ENCODE measurements around the gene ALK. TPM values are rescaled to one million over a fixed set of nuclear protein-coding genes. Genes with fewer than 3 reads are reported as not detected.

ALK gene
- polyA plus RNA-seq, 1 of the 3 experiments (the other 2 are of a cell fraction) = 0.30 TPM

DNA sequence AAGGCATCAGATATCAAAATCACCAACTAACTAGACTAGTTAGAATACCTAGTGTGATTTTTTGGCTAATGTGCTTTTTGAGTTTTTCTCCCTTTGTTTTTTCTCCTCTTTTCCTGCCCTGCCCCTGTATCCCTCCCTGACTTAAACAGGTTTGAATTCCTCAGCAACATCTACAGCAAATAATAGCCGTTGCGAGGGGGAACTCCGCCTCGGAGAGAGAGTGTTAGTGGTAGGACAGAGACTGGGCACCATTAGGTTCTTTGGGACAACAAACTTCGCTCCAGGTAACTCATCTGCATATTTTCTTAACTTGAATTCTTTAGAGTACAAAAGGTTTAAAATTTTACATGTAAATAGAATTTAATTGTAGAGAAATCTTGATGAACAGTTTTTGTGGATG is 761.2 kb downstream of the ALK start:
- CTCF ChIA-PET = interaction anchor here (0.7 to 1.6 kb wide), 5 partner anchors 11 to 201 kb away, joined by 3 to 4 read pairs (median 3); no protein-coding TSS in a partner anchor
- Histone ChIP-seq H3K36me3 (replicated peaks in 1 of 2; ENCODE audit: control insufficient read depth in 1 of 2, insufficient read depth in 2 of 2, low read length in 1 of 2) (peaks cover 30 to 77% of the 10 kb centered on the region in 2 experiments), H3K9me2 (no peaks in the 10 kb centered on the region)

More for the DNA sequence above, 761.2 kb downstream of the ALK start:
- TF ChIP-seq MAX (IDR thresholded peaks at IDR 0.05; ENCODE audit: low read depth) (no peak), RCOR1 (IDR thresholded peaks at IDR 0.05; ENCODE audit: low read length) (no peak), EP300 (IDR thresholded peaks at IDR 0.05; ENCODE audit: borderline replicate concordance in 1 of 2, low read depth in 1 of 2, low read length in 1 of 2) (no peak), TAF1 (IDR thresholded peaks at IDR 0.05; ENCODE audit: borderline replicate concordance, low read depth, low read length) (no peak), SIN3A (IDR thresholded peaks at IDR 0.05; ENCODE audit: borderline replicate concordance, low read depth, low read length) (no peak), CTCF (IDR thresholded peaks at IDR 0.05) (no peak), GATA2 (CRISPR knock-in tag; IDR thresholded peaks at IDR 0.05) (no peak), SMC3 (IDR thresholded peaks at IDR 0.05; ENCODE audit: low read depth, low read length) (no peak), YY1 (IDR thresholded peaks at IDR 0.05; ENCODE audit: low read depth) (no peak), ELF1 (IDR thresholded peaks at IDR 0.05) (no peak), MEF2A (IDR thresholded peaks at IDR 0.05; ENCODE audit: borderline replicate concordance, low read depth) (no peak), RFX5 (IDR thresholded peaks at IDR 0.05; ENCODE audit: low read length) (no peak), POLR2AphosphoS5 (IDR thresholded peaks at IDR 0.05; ENCODE audit: low read depth, low read length) (no peak), FOSL2 (IDR thresholded peaks at IDR 0.05; ENCODE audit: borderline replicate concordance, low read depth) (no peak), RAD21 (IDR thresholded peaks at IDR 0.05; ENCODE audit: low read length) (no peak), RXRA (IDR thresholded peaks at IDR 0.05; ENCODE audit: borderline replicate concordance, low read depth) (no peak), NFIC (IDR thresholded peaks at IDR 0.05; ENCODE audit: borderline replicate concordance) (no peak), TEAD4 (IDR thresholded peaks at IDR 0.05; ENCODE audit: borderline replicate concordance, insufficient read depth) (no peak)
- TF ChIP-seq, protein P1, sequence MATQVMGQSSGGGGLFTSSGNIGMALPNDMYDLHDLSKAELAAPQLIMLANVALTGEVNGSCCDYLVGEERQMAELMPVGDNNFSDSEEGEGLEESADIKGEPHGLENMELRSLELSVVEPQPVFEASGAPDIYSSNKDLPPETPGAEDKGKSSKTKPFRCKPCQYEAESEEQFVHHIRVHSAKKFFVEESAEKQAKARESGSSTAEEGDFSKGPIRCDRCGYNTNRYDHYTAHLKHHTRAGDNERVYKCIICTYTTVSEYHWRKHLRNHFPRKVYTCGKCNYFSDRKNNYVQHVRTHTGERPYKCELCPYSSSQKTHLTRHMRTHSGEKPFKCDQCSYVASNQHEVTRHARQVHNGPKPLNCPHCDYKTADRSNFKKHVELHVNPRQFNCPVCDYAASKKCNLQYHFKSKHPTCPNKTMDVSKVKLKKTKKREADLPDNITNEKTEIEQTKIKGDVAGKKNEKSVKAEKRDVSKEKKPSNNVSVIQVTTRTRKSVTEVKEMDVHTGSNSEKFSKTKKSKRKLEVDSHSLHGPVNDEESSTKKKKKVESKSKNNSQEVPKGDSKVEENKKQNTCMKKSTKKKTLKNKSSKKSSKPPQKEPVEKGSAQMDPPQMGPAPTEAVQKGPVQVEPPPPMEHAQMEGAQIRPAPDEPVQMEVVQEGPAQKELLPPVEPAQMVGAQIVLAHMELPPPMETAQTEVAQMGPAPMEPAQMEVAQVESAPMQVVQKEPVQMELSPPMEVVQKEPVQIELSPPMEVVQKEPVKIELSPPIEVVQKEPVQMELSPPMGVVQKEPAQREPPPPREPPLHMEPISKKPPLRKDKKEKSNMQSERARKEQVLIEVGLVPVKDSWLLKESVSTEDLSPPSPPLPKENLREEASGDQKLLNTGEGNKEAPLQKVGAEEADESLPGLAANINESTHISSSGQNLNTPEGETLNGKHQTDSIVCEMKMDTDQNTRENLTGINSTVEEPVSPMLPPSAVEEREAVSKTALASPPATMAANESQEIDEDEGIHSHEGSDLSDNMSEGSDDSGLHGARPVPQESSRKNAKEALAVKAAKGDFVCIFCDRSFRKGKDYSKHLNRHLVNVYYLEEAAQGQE (IDR thresholded peaks at IDR 0.05; ENCODE audit: low read depth, low read length) = no peak
- DNase-seq = no peak
- no peaks in the 10 kb centered on the region for H3K27me3 ChIP-seq (ENCODE audit: insufficient read depth)
- 73% methylated on average over 5 of the region's 5 CpGs for WGBS (ENCODE audit: low lambda C conversion rate)
- POLR2A ChIA-PET = no interaction called here
- no peaks in the 10 kb centered on the region for H3F3A ChIP-seq (replicated peaks; ENCODE audit: insufficient read depth)
- H3K4me2 ChIP-seq = no peak overlapping the region
- H3K79me2 ChIP-seq (ENCODE audit: insufficient read depth) = no peaks in the 10 kb centered on the region
- H3K9me3 ChIP-seq = no peaks in the 10 kb centered on the region
- no peak overlapping the region for H2AFZ ChIP-seq (ENCODE audit: low read depth)
- peaks cover 5 to 31% of the 10 kb centered on the region in 2 experiments; a peak in 3 of 4 replicates for H3K4me1 ChIP-seq (ENCODE audit: control insufficient read depth in 1 of 2, insufficient read depth in 2 of 2, low read depth in 1 of 2, low read length in 1 of 2)
- no peak overlapping the region; a peak in 1 of 4 replicates for H3K27ac ChIP-seq (ENCODE audit: low read depth in 2 of 2, low read length in 1 of 2)
- no peaks in the 10 kb centered on the region for H4K20me1 ChIP-seq (ENCODE audit: insufficient read depth)
- no peak overlapping the region for H3K9ac ChIP-seq
- H3K4me3 ChIP-seq (ENCODE audit: low read depth in 2 of 2, low read length in 1 of 2) = no peak overlapping the region
